Measurements from ENCODE around the gene CAMK1. TPM values are rescaled to one million over a fixed set of nuclear protein-coding genes. Genes with fewer than 3 reads are reported as not detected.

Gene CAMK1
- total RNA-seq, 1 experiment from 2014 or later, result 9.7 TPM

- H3K36me3 ChIP-seq (ENCODE audit: control insufficient read depth, insufficient read depth, low read length), result no peaks in the 10 kb centered on the region; the same call in none of the 2 replicates
- Mint-ChIP-seq H3K27me3 (ENCODE audit: insufficient read depth, unreplicated experiment) (no peaks in the 10 kb centered on the region), H3K9me3 (ENCODE audit: unreplicated experiment) (no peaks in the 10 kb centered on the region), H3K36me3 (ENCODE audit: insufficient read depth, unreplicated experiment) (peaks cover 32% of the 10 kb centered on the region), H3K4me1 (ENCODE audit: low read depth, unreplicated experiment) (no peaks in the 10 kb centered on the region), H3K27ac (ENCODE audit: unreplicated experiment) (no peak overlapping the region), H3K4me3 (ENCODE audit: unreplicated experiment) (no peak overlapping the region)
- CTCF ChIA-PET, result interaction anchor here (0.6 to 2.4 kb wide), 4 partner anchors 11 to 186 kb away, joined by 3 to 9 read pairs (median 4); partner anchors contain the start of gene ARPC4
- no peaks in the 10 kb centered on the region for H3K4me1 ChIP-seq
- no peak for TF ChIP-seq CTCF (IDR thresholded peaks at IDR 0.05; ENCODE audit: insufficient read depth in 1 of 2, low read depth in 1 of 2, low read length in 1 of 2, severe bottlenecking in 1 of 2, unreplicated experiment in 1 of 2)
- no peak overlapping the region for H3K4me3 ChIP-seq (ENCODE audit: low read depth, low read length)
- H3K9me3 ChIP-seq, result no peaks in the 10 kb centered on the region
- H3K27me3 ChIP-seq (replicated peaks; ENCODE audit: control insufficient read depth, insufficient read depth, low read length), result no peaks in the 10 kb centered on the region
- intact Hi-C loops (cut with micrococcal nuclease; ENCODE audit: unreplicated experiment), result no loop called here
- BruUV-seq (replicated peaks), result no TSS peak
- no peak for DNase-seq
- POLR2A ChIA-PET, result interaction anchor here (0.7 to 1.1 kb wide), 2 partner anchors 11 to 221 kb away, joined by 5 to 7 read pairs; partner anchors contain the start of genes ARPC4 and TADA3
These were observed 12.3 kb upstream of the CAMK1 start for GRCh38 chr3:9781978-9782603.

- Mint-ChIP-seq H3K27ac (ENCODE audit: unreplicated experiment) (no peak overlapping the region), H3K4me3 (ENCODE audit: unreplicated experiment) (no peak overlapping the region), H3K4me1 (ENCODE audit: low read depth, unreplicated experiment) (no peaks in the 10 kb centered on the region), H3K36me3 (ENCODE audit: insufficient read depth, unreplicated experiment) (peaks cover 26% of the 10 kb centered on the region), H3K27me3 (ENCODE audit: insufficient read depth, unreplicated experiment) (no peaks in the 10 kb centered on the region), H3K9me3 (ENCODE audit: unreplicated experiment) (no peaks in the 10 kb centered on the region)
- no peaks in the 10 kb centered on the region for H3K4me1 ChIP-seq
- H3K36me3 ChIP-seq (ENCODE audit: control insufficient read depth, insufficient read depth, low read length), result no peaks in the 10 kb centered on the region; the same call in 1 of the 2 replicates
- no peaks in the 10 kb centered on the region for H3K27me3 ChIP-seq (replicated peaks; ENCODE audit: control insufficient read depth, insufficient read depth, low read length)
- H3K4me3 ChIP-seq (ENCODE audit: low read depth, low read length), result no peak overlapping the region
- intact Hi-C loops (cut with micrococcal nuclease; ENCODE audit: unreplicated experiment), result no loop called here
- CTCF ChIA-PET, result interaction anchor here (0.6 to 2.4 kb wide), 2 partner anchors 12 to 186 kb away, joined by 3 to 5 read pairs; partner anchors contain the start of gene ARPC4
- DNase-seq, result no peak
- no peaks in the 10 kb centered on the region for H3K9me3 ChIP-seq
- POLR2A ChIA-PET, result interaction anchor here (0.7 kb wide), 1 partner anchor 220 kb away, joined by 7 read pairs; no protein-coding TSS in a partner anchor
- BruUV-seq (replicated peaks), result no TSS peak
- no peak for TF ChIP-seq CTCF (IDR thresholded peaks at IDR 0.05; ENCODE audit: insufficient read depth in 1 of 2, low read depth in 1 of 2, low read length in 1 of 2, severe bottlenecking in 1 of 2, unreplicated experiment in 1 of 2)
These were observed 11.8 kb upstream of the CAMK1 start for GRCh38 chr3:9781551-9781950.

- intact Hi-C loops (cut with micrococcal nuclease; ENCODE audit: unreplicated experiment), result no loop called here
- H3K27me3 ChIP-seq (replicated peaks; ENCODE audit: control insufficient read depth, insufficient read depth, low read length), result no peaks in the 10 kb centered on the region
- Mint-ChIP-seq H3K9me3 (ENCODE audit: unreplicated experiment) (no peaks in the 10 kb centered on the region), H3K4me1 (ENCODE audit: low read depth, unreplicated experiment) (no peaks in the 10 kb centered on the region), H3K4me3 (ENCODE audit: unreplicated experiment) (no peak overlapping the region), H3K36me3 (ENCODE audit: insufficient read depth, unreplicated experiment) (peaks cover 21% of the 10 kb centered on the region), H3K27me3 (ENCODE audit: insufficient read depth, unreplicated experiment) (no peaks in the 10 kb centered on the region), H3K27ac (ENCODE audit: unreplicated experiment) (no peak overlapping the region)
- CTCF ChIA-PET, result no interaction called here
- no peak overlapping the region for H3K4me3 ChIP-seq (ENCODE audit: low read depth, low read length)
- POLR2A ChIA-PET, result no interaction called here
- no peaks in the 10 kb centered on the region; the same call in 1 of the 2 replicates for H3K36me3 ChIP-seq (ENCODE audit: control insufficient read depth, insufficient read depth, low read length)
- no TSS peak for BruUV-seq (replicated peaks)
- no peaks in the 10 kb centered on the region for H3K9me3 ChIP-seq
- DNase-seq, result no peak
- no peaks in the 10 kb centered on the region for H3K4me1 ChIP-seq
- TF ChIP-seq CTCF (IDR thresholded peaks at IDR 0.05; ENCODE audit: insufficient read depth in 1 of 2, low read depth in 1 of 2, low read length in 1 of 2, severe bottlenecking in 1 of 2, unreplicated experiment in 1 of 2), result no peak
These were observed 11.2 kb upstream of the CAMK1 start for GRCh38 chr3:9780910-9781309.

Measured in Caco-2 (cell line).